NOMO-1 (cell line): ENCODE measurements around the gene SLC1A1.

Experiments
- DNase-seq, 2 experiments: peaks; one replicate each; lab custom pipeline; 2025; ENCODE audit not compliant: unreplicated experiment in 2 of 2; lab: John Stamatoyannopoulos, UW

The SLC1A1 gene

GRCh38 chr9:4489919-4490704 is at the start of gene SLC1A1:
Gene SLC1A1 (plus strand): TSS chr9:4490468. CDS start chr9:4490680, 212 bp downstream.
- peak; percentile 12 to 24 for DNase-seq

- DNase-seq = no peak
Measured at GRCh38 chr9:4442806-4443205, 47.5 kb upstream of the SLC1A1 start.

- peak in 1 of 2 experiments; percentile 4 for DNase-seq
Measured at GRCh38 chr9:4443439-4443838, 46.8 kb upstream of the SLC1A1 start.

GRCh38 chr9:4461437-4461836 is 28.8 kb upstream of the SLC1A1 start:
- no peak for DNase-seq

- DNase-seq = no peak
Measured at GRCh38 chr9:4463824-4464223, 26.4 kb upstream of the SLC1A1 start.

GRCh38 chr9:4464911-4465513 is 25.3 kb upstream of the SLC1A1 start:
- no peak for DNase-seq

- DNase-seq = no peak
Measured at GRCh38 chr9:4465910-4466309, 24.4 kb upstream of the SLC1A1 start.

GRCh38 chr9:4475301-4475700 is 15.0 kb upstream of the SLC1A1 start:
- DNase-seq = no peak

GRCh38 chr9:4486176-4486575 is 4.1 kb upstream of the SLC1A1 start:
- DNase-seq = peak in 1 of 2 experiments; percentile 25

- no peak for DNase-seq
Measured at GRCh38 chr9:4489562-4489918, 728 bp upstream of the SLC1A1 start.

GRCh38 chr9:4490705-4491625 is 697 bp downstream of the SLC1A1 start:
- no peak for DNase-seq

- DNase-seq = no peak
Measured at GRCh38 chr9:4491626-4491975, 1.3 kb downstream of the SLC1A1 start.

GRCh38 chr9:4494332-4494731 is 4.1 kb downstream of the SLC1A1 start:
- no peak for DNase-seq

- no peak for DNase-seq
Measured at GRCh38 chr9:4494806-4495205, 4.5 kb downstream of the SLC1A1 start.

GRCh38 chr9:4495537-4495936 is 5.3 kb downstream of the SLC1A1 start:
- no peak for DNase-seq

- DNase-seq = no peak
Measured at GRCh38 chr9:4496497-4496896, 6.2 kb downstream of the SLC1A1 start.

- no peak for DNase-seq
Measured at GRCh38 chr9:4497395-4497794, 7.1 kb downstream of the SLC1A1 start.

GRCh38 chr9:4497855-4498254 is 7.6 kb downstream of the SLC1A1 start:
- DNase-seq = no peak

- no peak for DNase-seq
Measured at GRCh38 chr9:4499917-4500316, 9.6 kb downstream of the SLC1A1 start.

GRCh38 chr9:4501147-4501507 is 10.9 kb downstream of the SLC1A1 start:
- DNase-seq = no peak

- DNase-seq = no peak
Measured at GRCh38 chr9:4502444-4502843, 12.2 kb downstream of the SLC1A1 start.

GRCh38 chr9:4503103-4503502 is 12.8 kb downstream of the SLC1A1 start:
- DNase-seq = no peak
